ENCODE measurements around the gene CXADR.
A peak's percentile ranks its signal among the peaks of the same experiment; 100 is the strongest.
"Not testable (repeated sequence)": the region's sequence is repeated elsewhere in the genome, so short reads cannot be mapped to it uniquely, and the experiment has no call there.

CXADR gene

DNA sequence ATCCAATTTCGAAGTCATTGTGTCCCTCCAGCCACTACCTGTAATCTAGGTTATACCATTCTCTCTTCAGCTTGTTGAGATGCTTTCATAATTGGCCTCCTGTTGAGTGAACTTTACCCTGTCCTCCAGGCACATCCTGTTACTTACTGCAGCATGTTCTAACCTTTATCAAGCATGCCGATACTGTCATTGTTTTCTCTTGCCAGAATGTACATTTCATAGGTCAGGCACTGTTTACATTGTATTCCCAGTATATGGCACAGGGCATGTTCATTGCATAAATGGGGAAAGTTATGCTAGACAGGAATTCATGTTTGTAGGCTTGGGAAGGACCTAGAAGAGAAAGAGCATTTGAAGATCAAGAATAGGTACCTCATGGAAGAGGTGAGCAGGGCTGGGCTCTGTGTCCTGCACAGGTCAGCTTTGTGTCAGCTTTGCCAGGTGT, 10.2 kb downstream of the CXADR start:
- TF ChIP-seq, protein P1, sequence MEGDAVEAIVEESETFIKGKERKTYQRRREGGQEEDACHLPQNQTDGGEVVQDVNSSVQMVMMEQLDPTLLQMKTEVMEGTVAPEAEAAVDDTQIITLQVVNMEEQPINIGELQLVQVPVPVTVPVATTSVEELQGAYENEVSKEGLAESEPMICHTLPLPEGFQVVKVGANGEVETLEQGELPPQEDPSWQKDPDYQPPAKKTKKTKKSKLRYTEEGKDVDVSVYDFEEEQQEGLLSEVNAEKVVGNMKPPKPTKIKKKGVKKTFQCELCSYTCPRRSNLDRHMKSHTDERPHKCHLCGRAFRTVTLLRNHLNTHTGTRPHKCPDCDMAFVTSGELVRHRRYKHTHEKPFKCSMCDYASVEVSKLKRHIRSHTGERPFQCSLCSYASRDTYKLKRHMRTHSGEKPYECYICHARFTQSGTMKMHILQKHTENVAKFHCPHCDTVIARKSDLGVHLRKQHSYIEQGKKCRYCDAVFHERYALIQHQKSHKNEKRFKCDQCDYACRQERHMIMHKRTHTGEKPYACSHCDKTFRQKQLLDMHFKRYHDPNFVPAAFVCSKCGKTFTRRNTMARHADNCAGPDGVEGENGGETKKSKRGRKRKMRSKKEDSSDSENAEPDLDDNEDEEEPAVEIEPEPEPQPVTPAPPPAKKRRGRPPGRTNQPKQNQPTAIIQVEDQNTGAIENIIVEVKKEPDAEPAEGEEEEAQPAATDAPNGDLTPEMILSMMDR (conservative IDR thresholded peaks at IDR 0.05; ENCODE audit: low read depth, low read length) = no peak
- DNase-seq (ENCODE audit: low read depth) = peak; percentile 64

DNA sequence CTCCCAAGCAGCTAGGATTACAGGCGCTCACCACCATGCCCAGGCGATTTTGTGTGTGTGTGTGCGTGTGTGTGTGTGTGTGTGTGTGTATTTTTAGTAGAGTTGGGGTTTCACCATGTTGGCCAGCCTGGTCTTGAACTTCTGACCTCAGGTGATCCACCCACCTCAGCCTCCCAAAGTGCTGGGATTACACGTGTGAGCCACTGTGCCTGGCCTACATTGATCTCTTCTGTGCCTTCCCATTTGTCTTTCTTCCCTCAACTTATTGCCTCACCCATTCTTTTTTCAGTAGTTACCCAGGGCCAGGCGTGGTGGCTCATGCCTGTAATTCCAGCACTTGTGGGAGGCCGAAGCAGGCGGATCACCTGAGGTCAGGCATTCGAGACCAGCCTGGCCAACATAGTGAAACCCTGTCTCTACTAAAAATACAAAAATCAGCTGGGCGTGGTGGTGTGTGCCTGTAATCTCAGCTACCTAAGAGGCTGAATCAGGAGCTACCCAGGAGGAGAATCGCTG, 11.2 kb downstream of the CXADR start:
- DNase-seq (ENCODE audit: low read depth) = not testable (repeated sequence)

More for the DNA sequence above, 10.2 kb downstream of the CXADR start:
- H3K4me3 ChIP-seq (ENCODE audit: low read depth, low read length) = no peak overlapping the region

DNA sequence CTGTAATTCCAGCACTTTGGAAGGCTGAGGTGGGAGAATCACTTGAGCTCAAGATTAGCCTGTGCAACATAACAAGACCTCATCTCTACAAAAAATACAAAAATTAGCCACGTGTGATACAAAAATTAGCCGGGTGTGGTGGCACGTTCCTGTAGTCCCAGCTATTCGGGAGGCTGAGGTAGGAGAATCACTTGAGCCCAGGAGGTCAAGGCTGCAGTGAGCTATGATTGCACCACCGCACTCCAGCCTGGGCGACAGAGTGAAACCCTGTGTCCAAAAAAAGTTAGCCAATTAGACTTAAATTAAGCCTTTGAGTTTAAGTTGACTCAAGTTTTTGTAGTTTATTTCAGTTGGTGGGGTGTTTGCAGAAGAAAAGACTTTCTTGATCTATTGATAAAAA, 11.8 kb downstream of the CXADR start:
- DNase-seq (ENCODE audit: low read depth) = no peak
- TF ChIP-seq, protein P1 (conservative IDR thresholded peaks at IDR 0.05; ENCODE audit: low read depth, low read length) = no peak
- H3K4me3 ChIP-seq (ENCODE audit: low read depth, low read length) = no peak overlapping the region

More for the DNA sequence above, 11.2 kb downstream of the CXADR start:
- H3K4me3 ChIP-seq (ENCODE audit: low read depth, low read length) = not testable (repeated sequence)

DNA sequence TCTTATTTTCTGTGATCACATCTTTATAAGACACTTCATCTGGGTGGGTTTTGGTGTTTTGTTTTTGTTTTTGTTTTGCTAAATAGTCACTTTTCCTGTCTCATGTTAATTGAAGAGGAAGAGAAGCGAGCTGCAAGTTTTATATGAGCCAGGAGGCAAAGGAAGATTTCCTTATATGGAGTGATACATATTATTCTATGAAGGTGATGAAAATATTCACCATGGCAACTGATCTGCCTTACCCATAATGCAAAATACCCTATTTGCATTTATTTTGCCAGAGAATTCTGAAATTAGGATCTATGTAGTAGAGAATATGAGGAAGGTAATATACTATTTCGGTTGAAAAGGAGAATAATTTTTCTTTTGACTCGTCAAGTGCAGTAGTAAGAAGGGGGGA, 13.9 kb downstream of the CXADR start:
- TF ChIP-seq, protein P1 (conservative IDR thresholded peaks at IDR 0.05; ENCODE audit: low read depth, low read length) = no peak
- no peak overlapping the region for H3K4me3 ChIP-seq (ENCODE audit: low read depth, low read length)
- DNase-seq (ENCODE audit: low read depth) = peak; percentile 43

DNA sequence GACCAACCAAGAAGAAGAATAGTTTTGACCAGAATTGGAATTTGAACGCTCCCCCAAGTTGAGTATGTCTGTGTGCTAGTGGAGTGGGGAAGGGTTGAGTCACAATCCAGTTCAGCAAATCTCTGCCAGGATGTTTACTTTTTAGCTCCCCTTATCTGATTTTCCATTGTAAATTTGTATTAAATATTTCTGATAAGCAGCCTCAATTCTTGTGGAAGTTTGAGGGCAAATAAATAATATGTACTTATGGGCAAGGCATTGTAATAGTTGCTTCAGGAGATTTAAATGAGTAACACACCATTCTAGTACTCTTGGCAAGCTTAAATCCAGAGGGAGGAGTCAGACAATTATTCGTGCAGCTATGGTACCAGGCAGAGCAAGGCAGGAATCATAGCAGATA, 14.4 kb downstream of the CXADR start:
- TF ChIP-seq, protein P1 (conservative IDR thresholded peaks at IDR 0.05; ENCODE audit: low read depth, low read length) = no peak
- peak; percentile 83 for DNase-seq (ENCODE audit: low read depth)
- H3K4me3 ChIP-seq (ENCODE audit: low read depth, low read length) = no peak overlapping the region

DNA sequence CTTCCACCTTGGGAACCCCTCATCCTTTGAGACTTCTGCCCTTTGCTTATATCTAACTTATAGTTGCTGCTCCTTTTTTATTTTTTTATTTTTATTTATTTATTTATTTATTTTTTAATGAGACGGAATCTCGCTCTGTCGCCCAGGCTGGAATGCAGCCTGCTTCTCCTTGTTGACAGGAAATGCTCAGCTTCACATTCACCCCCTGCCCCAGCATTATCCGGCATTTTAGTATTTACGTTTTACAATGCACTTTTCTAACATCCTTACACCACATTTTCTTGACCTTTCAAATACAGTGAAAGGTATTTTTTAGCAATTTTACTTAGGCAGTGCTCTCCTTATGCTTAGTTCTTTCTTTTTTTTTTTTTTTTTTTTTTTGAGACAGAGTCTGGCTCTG, 14.9 kb downstream of the CXADR start:
- H3K4me3 ChIP-seq (ENCODE audit: low read depth, low read length) = no peak overlapping the region
- TF ChIP-seq, protein P1 (conservative IDR thresholded peaks at IDR 0.05; ENCODE audit: low read depth, low read length) = no peak
- peak; percentile 60 for DNase-seq (ENCODE audit: low read depth)

DNA sequence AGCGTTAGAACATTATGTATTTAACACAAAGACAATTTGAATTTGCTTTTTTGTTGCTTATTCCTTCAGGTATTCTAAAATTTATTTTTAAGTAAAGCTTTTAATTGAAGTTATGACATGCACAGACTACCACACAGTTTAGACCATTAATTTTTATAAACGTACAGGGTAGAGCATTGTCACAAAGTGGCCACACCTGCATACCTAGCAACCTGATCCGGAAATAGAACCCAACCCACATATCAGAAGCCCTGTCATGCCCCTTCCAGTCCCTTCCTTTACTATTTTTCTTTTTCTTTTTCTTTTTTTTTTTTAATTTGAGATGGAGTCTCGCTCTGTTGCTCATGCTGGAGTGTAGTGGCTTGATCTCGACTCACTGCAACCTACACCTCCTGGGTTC, 16.8 kb downstream of the CXADR start:
- no peak overlapping the region for H3K4me3 ChIP-seq (ENCODE audit: low read depth, low read length)
- no peak for DNase-seq (ENCODE audit: low read depth)
- TF ChIP-seq, protein P1 (conservative IDR thresholded peaks at IDR 0.05; ENCODE audit: low read depth, low read length) = no peak

Data from choroid plexus epithelial cell (primary cell).